Measurements from ENCODE around the gene ADAMTS2. TPM values are rescaled to one million over a fixed set of nuclear protein-coding genes. Genes with fewer than 3 reads are reported as not detected.

Gene ADAMTS2
- total RNA-seq, 5 donors from 2014 or later (not counting 1 experiment from before 2014, with no cell fraction given), result 0.09 to 0.23 TPM; not detected in 3

DNA sequence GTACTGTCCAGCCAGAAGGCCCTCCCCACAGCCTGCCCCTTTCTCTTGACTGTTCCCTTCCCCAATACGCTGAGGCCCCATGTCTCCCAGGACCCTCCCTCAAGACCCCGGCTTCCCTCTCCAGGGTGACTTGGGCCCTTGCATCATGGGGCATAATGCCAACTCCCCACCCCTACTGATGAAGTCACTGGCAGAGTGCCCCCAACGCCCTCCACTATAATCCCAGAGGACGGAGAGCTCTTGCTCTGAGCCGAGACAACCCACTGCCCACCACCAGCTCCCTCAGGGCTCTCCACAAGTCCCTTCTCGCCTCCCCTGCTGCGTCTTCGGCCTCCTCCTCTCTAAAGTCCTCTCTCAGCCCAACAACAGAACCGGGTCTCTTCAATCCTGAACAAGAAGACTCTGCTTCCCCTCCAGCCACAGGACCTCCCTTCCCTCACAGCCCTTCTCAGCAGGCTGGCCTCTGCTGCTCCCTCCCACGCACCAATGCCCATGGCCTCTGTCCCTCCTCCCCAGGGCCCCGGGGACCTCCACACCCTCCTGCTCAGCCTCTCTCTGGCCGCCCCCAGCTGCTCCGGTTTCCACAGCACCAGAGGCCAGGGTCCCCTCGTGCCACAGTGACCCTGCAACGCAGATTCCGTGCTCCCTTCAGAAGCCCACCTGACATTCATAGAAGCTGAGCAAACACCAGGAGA, 47.6 kb downstream of the ADAMTS2 start:
- Mint-ChIP-seq H3K4me1 (no peaks in the 10 kb centered on the region), H3K4me3 (no peak overlapping the region), H3K36me3 (no peaks in the 10 kb centered on the region), H3K27ac (no peak overlapping the region), H3K9me3 (peaks cover 0 to 10% (median 3%) of the 10 kb centered on the region in 3 donors), H3K27me3 (peaks cover 0 to 2% of the 10 kb centered on the region in 2 donors)
- no peaks in the 10 kb centered on the region for H3K9me3 ChIP-seq
- no peaks in the 10 kb centered on the region for H3K36me3 ChIP-seq (ENCODE audit: control insufficient read depth in 2 of 2, extremely low read depth in 1 of 2, insufficient read depth in 1 of 2, low read length in 1 of 2)
- WGBS (ENCODE audit: insufficient coverage), result 81% methylated on average over 14 of the region's 16 CpGs
- DNase-seq, result no peak
- ChIA-PET POLR2A (no interaction called here), CTCF (no interaction called here)
- no peak overlapping the region for H3K4me3 ChIP-seq (ENCODE audit: control insufficient read depth in 1 of 2, extremely low read depth in 1 of 2, low read length in 1 of 2)
- peaks cover 0 to 32% of the 10 kb centered on the region in 2 experiments for H3K27me3 ChIP-seq (replicated peaks in 1 of 2; ENCODE audit: control insufficient read depth in 2 of 2, extremely low read depth in 1 of 2, insufficient read depth in 2 of 2, low read length in 1 of 2)
- no peak for ATAC-seq (replicated peaks in 1 of 4)
- H3K27ac ChIP-seq (ENCODE audit: low read length), result no peak overlapping the region
- no peaks in the 10 kb centered on the region for H3K4me1 ChIP-seq (ENCODE audit: control insufficient read depth in 1 of 2, extremely low read depth in 1 of 2, insufficient read depth in 2 of 2, low read length in 2 of 2)

DNA sequence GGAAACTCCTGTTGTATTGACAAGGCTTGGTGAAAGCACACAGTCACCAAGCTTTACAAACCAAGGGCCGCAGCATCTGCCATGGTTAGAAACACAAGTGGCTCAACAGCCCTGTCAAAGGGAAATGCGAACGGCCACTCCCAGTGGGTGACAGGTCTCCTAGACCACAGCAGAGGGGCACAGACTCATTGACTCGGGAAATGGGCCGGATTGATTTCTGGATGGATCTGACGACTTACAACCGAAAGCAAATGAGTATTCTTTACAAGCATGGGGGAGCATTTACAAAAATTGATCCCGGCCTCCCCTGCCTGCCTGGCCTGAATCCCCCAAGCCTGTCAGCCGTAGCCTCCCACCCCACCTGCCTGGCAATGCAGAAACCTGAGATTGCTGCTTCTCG, 48.2 kb downstream of the ADAMTS2 start:
- Mint-ChIP-seq H3K4me3 (no peak overlapping the region), H3K4me1 (no peaks in the 10 kb centered on the region), H3K27ac (no peak overlapping the region), H3K27me3 (peaks cover 0 to 2% of the 10 kb centered on the region in 2 donors), H3K9me3 (peaks cover 0 to 10% (median 3%) of the 10 kb centered on the region in 3 donors), H3K36me3 (no peaks in the 10 kb centered on the region)
- Histone ChIP-seq H3K4me1 (ENCODE audit: control insufficient read depth in 1 of 2, extremely low read depth in 1 of 2, insufficient read depth in 2 of 2, low read length in 2 of 2) (no peaks in the 10 kb centered on the region), H3K9me3 (no peaks in the 10 kb centered on the region), H3K36me3 (ENCODE audit: control insufficient read depth in 2 of 2, extremely low read depth in 1 of 2, insufficient read depth in 1 of 2, low read length in 1 of 2) (no peaks in the 10 kb centered on the region), H3K4me3 (ENCODE audit: control insufficient read depth in 1 of 2, extremely low read depth in 1 of 2, low read length in 1 of 2) (no peak overlapping the region), H3K27me3 (replicated peaks in 1 of 2; ENCODE audit: control insufficient read depth in 2 of 2, extremely low read depth in 1 of 2, insufficient read depth in 2 of 2, low read length in 1 of 2) (peaks cover 0 to 32% of the 10 kb centered on the region in 2 experiments), H3K27ac (ENCODE audit: low read length) (no peak overlapping the region)
- ChIA-PET CTCF (no interaction called here), POLR2A (no interaction called here)
- no peak for DNase-seq
- 85% methylated on average over 8 of the region's 10 CpGs for WGBS (ENCODE audit: insufficient coverage)
- ATAC-seq (replicated peaks in 1 of 4), result no peak

DNA sequence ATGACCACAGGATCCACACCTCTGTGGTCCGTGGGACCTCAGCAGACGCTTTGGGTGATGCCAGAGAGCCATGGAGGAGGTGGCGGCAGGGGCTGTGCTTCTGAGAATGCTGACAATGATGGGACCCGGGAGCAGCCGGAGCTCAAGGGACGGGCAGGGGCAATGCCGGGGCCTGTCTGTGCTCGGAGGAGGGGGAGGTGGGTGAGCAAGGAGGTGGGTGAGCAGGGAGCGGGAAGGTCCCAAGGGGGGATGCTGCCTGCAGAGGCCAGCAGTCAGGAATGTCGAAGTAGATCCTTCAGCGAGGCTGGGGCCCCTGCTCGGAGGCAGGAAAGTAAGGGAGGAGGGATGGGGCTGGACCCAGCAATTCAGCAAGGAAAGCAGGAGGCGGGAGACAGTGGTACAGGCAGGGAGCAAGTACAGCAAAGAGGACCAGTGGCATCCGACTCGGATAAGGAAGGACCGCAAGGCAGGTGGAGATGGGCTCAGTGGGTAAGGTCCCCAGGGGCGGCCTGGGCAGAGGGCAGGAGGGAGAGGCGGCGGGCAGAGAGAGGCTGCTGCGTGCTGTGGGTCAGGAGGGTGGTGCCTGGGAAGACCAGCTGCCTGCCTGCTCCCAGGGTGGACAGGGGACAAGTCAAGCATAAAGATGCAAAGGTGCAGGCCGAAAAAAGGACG, 49.0 kb downstream of the ADAMTS2 start:
- Histone ChIP-seq H3K27ac (ENCODE audit: low read length) (no peak overlapping the region), H3K27me3 (replicated peaks in 1 of 2; ENCODE audit: control insufficient read depth in 2 of 2, extremely low read depth in 1 of 2, insufficient read depth in 2 of 2, low read length in 1 of 2) (peaks cover 0 to 24% of the 10 kb centered on the region in 2 experiments), H3K4me3 (ENCODE audit: control insufficient read depth in 1 of 2, extremely low read depth in 1 of 2, low read length in 1 of 2) (no peak overlapping the region), H3K4me1 (ENCODE audit: control insufficient read depth in 1 of 2, extremely low read depth in 1 of 2, insufficient read depth in 2 of 2, low read length in 2 of 2) (no peaks in the 10 kb centered on the region), H3K9me3 (no peaks in the 10 kb centered on the region), H3K36me3 (ENCODE audit: control insufficient read depth in 2 of 2, extremely low read depth in 1 of 2, insufficient read depth in 1 of 2, low read length in 1 of 2) (no peaks in the 10 kb centered on the region)
- peaks cover 0 to 2% of the 10 kb centered on the region in 2 donors for H3K27me3 Mint-ChIP-seq
- ATAC-seq (replicated peaks in 1 of 4) (no peak), DNase-seq (no peak)
- ChIA-PET POLR2A (no interaction called here), CTCF (no interaction called here)
- H3K9me3 Mint-ChIP-seq, result peaks cover 0 to 10% (median 3%) of the 10 kb centered on the region in 3 donors
- no peaks in the 10 kb centered on the region for H3K4me1 Mint-ChIP-seq
- no peak overlapping the region for H3K27ac Mint-ChIP-seq
- H3K4me3 Mint-ChIP-seq, result no peak overlapping the region
- 88% methylated on average over 22 of the region's 22 CpGs for WGBS (ENCODE audit: insufficient coverage)
- no peaks in the 10 kb centered on the region for H3K36me3 Mint-ChIP-seq

DNA sequence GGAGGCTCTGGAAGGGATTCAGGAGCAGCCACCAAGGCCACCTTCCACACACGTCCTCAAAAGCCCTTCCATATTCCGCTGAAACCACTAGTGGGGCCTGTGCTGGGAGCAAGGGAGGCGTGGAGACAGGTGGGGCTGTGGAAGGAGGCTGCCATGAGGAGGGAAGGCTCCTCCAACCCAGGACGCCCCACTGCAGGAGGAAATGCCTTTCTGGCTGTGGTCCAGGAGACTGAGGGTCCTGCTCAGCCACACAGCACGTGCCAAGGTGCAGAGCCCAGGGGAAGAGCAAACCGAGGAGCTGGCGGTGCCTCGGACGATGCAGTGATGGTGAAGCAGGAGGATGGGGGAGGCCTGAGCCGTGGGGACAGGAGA, 49.5 kb downstream of the ADAMTS2 start:
- Histone ChIP-seq H3K4me3 (ENCODE audit: control insufficient read depth in 1 of 2, extremely low read depth in 1 of 2, low read length in 1 of 2) (no peak overlapping the region), H3K4me1 (ENCODE audit: control insufficient read depth in 1 of 2, extremely low read depth in 1 of 2, insufficient read depth in 2 of 2, low read length in 2 of 2) (no peaks in the 10 kb centered on the region), H3K27ac (ENCODE audit: low read length) (no peak overlapping the region), H3K9me3 (no peaks in the 10 kb centered on the region), H3K36me3 (ENCODE audit: control insufficient read depth in 2 of 2, extremely low read depth in 1 of 2, insufficient read depth in 1 of 2, low read length in 1 of 2) (no peaks in the 10 kb centered on the region), H3K27me3 (replicated peaks in 1 of 2; ENCODE audit: control insufficient read depth in 2 of 2, extremely low read depth in 1 of 2, insufficient read depth in 2 of 2, low read length in 1 of 2) (peaks cover 0 to 24% of the 10 kb centered on the region in 2 experiments)
- H3K27me3 Mint-ChIP-seq, result peaks cover 0 to 2% of the 10 kb centered on the region in 2 donors
- ATAC-seq (replicated peaks in 1 of 4), result no peak
- WGBS (ENCODE audit: insufficient coverage), result 71% methylated on average over 6 of the region's 10 CpGs
- CTCF ChIA-PET, result no interaction called here
- H3K36me3 Mint-ChIP-seq, result no peaks in the 10 kb centered on the region
- POLR2A ChIA-PET, result no interaction called here
- no peak overlapping the region for H3K4me3 Mint-ChIP-seq
- no peak overlapping the region for H3K27ac Mint-ChIP-seq
- H3K4me1 Mint-ChIP-seq, result no peaks in the 10 kb centered on the region
- no peak for DNase-seq
- H3K9me3 Mint-ChIP-seq, result peaks cover 0 to 10% (median 3%) of the 10 kb centered on the region in 3 donors

DNA sequence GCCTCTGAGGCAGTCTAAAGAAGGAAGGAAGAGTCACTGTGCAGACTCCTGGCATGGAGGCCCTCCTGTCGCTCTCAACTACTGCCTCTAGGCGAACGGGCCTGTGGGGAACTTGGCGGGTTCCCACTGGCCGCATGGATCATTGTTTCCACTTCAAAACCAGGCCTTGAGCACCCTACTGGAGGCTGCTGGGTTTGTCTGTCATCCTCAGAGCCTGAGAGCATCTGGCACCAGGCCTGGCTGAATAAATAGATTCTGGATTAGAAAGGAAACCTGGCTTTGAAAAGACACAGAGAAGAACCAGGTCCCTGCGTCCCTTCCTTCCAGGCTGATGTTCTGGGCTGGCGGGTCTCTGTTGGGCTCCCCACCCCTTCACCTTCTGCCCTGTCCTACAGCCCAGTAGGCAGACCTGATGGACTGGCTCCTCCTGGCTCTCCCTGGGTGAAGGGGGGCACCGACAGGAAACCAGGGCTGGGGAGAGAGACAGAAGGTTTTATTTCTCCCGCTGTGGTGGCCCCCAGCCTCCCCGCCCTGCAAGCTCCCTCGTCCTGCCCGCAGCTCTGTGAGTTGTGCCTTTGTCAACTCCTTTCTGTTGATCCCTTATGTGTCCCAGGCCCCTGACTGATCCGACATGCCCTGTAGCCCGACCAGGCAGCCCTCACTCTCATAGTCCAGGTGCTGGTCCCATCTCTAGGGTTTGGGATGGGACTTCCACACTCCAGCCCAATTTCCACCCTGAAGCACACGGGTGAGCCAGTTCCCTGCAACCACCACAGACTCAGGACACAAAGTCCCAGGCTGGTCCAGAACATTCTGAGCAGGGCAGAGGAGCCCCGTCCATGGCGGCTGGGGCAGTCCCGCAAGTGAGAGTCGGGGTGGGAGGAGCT, 50.1 kb downstream of the ADAMTS2 start:
- H3K9me3 Mint-ChIP-seq, result peaks cover 0 to 10% (median 3%) of the 10 kb centered on the region in 3 donors
- H3K36me3 Mint-ChIP-seq, result no peaks in the 10 kb centered on the region
- Histone ChIP-seq H3K4me3 (ENCODE audit: control insufficient read depth in 1 of 2, extremely low read depth in 1 of 2, low read length in 1 of 2) (no peak overlapping the region), H3K27ac (ENCODE audit: low read length) (no peak overlapping the region), H3K4me1 (ENCODE audit: control insufficient read depth in 1 of 2, extremely low read depth in 1 of 2, insufficient read depth in 2 of 2, low read length in 2 of 2) (no peaks in the 10 kb centered on the region), H3K9me3 (no peaks in the 10 kb centered on the region), H3K27me3 (replicated peaks in 1 of 2; ENCODE audit: control insufficient read depth in 2 of 2, extremely low read depth in 1 of 2, insufficient read depth in 2 of 2, low read length in 1 of 2) (peaks cover 0 to 24% of the 10 kb centered on the region in 2 experiments), H3K36me3 (ENCODE audit: control insufficient read depth in 2 of 2, extremely low read depth in 1 of 2, insufficient read depth in 1 of 2, low read length in 1 of 2) (no peaks in the 10 kb centered on the region)
- H3K4me3 Mint-ChIP-seq, result no peak overlapping the region
- no peak overlapping the region for H3K27ac Mint-ChIP-seq
- no peak for DNase-seq
- ChIA-PET POLR2A (no interaction called here), CTCF (no interaction called here)
- no peak for ATAC-seq (replicated peaks in 1 of 4)
- no peaks in the 10 kb centered on the region for H3K4me1 Mint-ChIP-seq
- peaks cover 0 to 2% of the 10 kb centered on the region in 2 donors for H3K27me3 Mint-ChIP-seq
- WGBS (ENCODE audit: insufficient coverage), result 78% methylated on average over 10 of the region's 19 CpGs

DNA sequence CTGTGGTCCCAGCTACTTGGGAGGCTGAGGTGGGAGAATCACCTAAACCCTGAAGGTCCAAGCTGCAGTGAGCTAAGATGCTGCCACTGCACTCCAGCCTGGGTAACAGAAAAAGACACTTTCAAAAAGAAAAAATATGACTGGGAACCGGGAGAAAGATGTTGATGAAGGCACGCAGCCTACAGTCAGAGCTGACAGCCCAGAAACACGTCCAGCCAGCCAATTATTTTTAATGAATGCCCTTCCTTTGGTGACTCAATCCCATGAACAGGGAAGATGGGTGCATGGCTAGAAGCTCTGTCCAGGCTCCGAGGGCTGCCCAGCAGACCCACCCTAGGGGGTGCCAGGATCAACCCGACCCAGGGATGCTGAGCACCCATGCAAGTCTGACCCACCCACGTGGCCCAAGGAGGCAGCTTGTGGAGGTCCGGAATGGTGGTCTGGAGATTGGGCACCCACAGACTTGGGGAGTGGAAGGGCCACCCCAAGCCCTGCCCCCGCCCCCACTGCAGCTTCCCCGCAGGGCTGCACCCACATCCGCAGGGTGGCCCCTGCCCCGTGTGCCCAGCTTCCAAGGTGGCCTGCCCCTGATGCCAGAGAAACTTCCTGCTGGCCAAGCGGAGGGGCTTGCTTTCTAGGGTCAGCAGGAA, 51.0 kb downstream of the ADAMTS2 start:
- DNase-seq (no peak), ATAC-seq (replicated peaks in 1 of 4) (no peak)
- Mint-ChIP-seq H3K9me3 (peaks cover 0 to 10% (median 3%) of the 10 kb centered on the region in 3 donors), H3K4me3 (no peak overlapping the region), H3K27ac (no peak overlapping the region), H3K27me3 (peaks cover 0 to 2% of the 10 kb centered on the region in 2 donors), H3K4me1 (no peaks in the 10 kb centered on the region), H3K36me3 (no peaks in the 10 kb centered on the region)
- 79% methylated on average over 11 of the region's 12 CpGs for WGBS (ENCODE audit: insufficient coverage)
- H3K4me3 ChIP-seq (ENCODE audit: control insufficient read depth in 1 of 2, extremely low read depth in 1 of 2, low read length in 1 of 2), result no peak overlapping the region
- no peak overlapping the region for H3K27ac ChIP-seq (ENCODE audit: low read length)
- ChIA-PET POLR2A (no interaction called here), CTCF (interaction anchor here in 1 of 2 donors (0.6 kb wide), 1 partner anchor 82 kb away, joined by 3 read pairs; no protein-coding TSS in a partner anchor)
- H3K27me3 ChIP-seq (replicated peaks in 1 of 2; ENCODE audit: control insufficient read depth in 2 of 2, extremely low read depth in 1 of 2, insufficient read depth in 2 of 2, low read length in 1 of 2), result peaks cover 0 to 24% of the 10 kb centered on the region in 2 experiments
- H3K4me1 ChIP-seq (ENCODE audit: control insufficient read depth in 1 of 2, extremely low read depth in 1 of 2, insufficient read depth in 2 of 2, low read length in 2 of 2), result no peaks in the 10 kb centered on the region
- H3K9me3 ChIP-seq, result no peaks in the 10 kb centered on the region
- no peaks in the 10 kb centered on the region for H3K36me3 ChIP-seq (ENCODE audit: control insufficient read depth in 2 of 2, extremely low read depth in 1 of 2, insufficient read depth in 1 of 2, low read length in 1 of 2)

Data from T-cell (primary cell).